C4-2B (cell line): Measurements from ENCODE around the gene DDC.

Experiments used
- H3K27ac ChIP-seq: fragments of 450-650 bp; 2 replicates; pipeline ENCODE4 v1.5.1; 2017
- CTCF ChIP-seq: fragments of 450-650 bp; conservative IDR thresholded peaks from 2 replicates; pipeline ENCODE4 v1.5.1; 2017; ENCODE audit warnings: mild to moderate bottlenecking
- ZFX ChIP-seq: fragments of 450-650 bp; IDR thresholded peaks from 2 replicates; pipeline ENCODE4 v1.6.1; 2017

DDC gene

GRCh38 chr7:50558294-50559053 lies 6.7 kb downstream of the DDC start:
- TF ChIP-seq CTCF (no peak), ZFX (no peak)

GRCh38 chr7:50557099-50557498 lies 8.1 kb downstream of the DDC start:
- TF ChIP-seq ZFX (no peak), CTCF (no peak)
- no peak overlapping the region for H3K27ac ChIP-seq

More at GRCh38 chr7:50558294-50559053, 6.7 kb downstream of the DDC start:
- H3K27ac ChIP-seq, result no peak overlapping the region

GRCh38 chr7:50556247-50556991 lies 8.8 kb downstream of the DDC start:
- H3K27ac ChIP-seq, result no peak overlapping the region
- TF ChIP-seq CTCF (no peak), ZFX (no peak)

GRCh38 chr7:50555594-50556140 lies 9.5 kb downstream of the DDC start:
- no peak for TF ChIP-seq CTCF
- no peak for TF ChIP-seq ZFX
- H3K27ac ChIP-seq, result no peak overlapping the region

- TF ChIP-seq CTCF (no peak), ZFX (no peak)
- H3K27ac ChIP-seq, result no peak overlapping the region
These were observed 10.5 kb downstream of the DDC start for GRCh38 chr7:50554431-50555322.

- no peak for TF ChIP-seq CTCF
- no peak for TF ChIP-seq ZFX
- H3K27ac ChIP-seq, result no peak overlapping the region
These were observed 11.2 kb downstream of the DDC start for GRCh38 chr7:50553973-50554372.
